Adrenal gland (tissue), 5 donors: ENCODE measurements around the gene LMF1.

ENCODE experiments used
- POLR2A ChIP-seq, 2 donors: fragments of 450-650 bp; IDR thresholded peaks; one replicate each; pipeline ENCODE4 v1.6.1; 2017; ENCODE audit warnings: antibody characterized with exemption in 2 of 2, mild to moderate bottlenecking in 2 of 2, moderate library complexity in 1 of 2
- TF ChIP-seq, protein P1 (sequence below), 6 experiments: fragments of 450-650 bp in 4 of 6; fragments of 200-600 bp in 2 of 6; sonication (generic) in 1 of 6; IDR thresholded peaks; 1 replicate in 5 of 6; 2 replicates in 1 of 6; pipeline versions ENCODE4 v1.5.1 to v1.8.0; 2016 to 2021; ENCODE audit warnings: antibody characterized with exemption in 6 of 6, mild to moderate bottlenecking in 2 of 6, moderate library complexity in 1 of 6
- donor health status: DM: no; HTN: no; CAD: no.

DNA sequence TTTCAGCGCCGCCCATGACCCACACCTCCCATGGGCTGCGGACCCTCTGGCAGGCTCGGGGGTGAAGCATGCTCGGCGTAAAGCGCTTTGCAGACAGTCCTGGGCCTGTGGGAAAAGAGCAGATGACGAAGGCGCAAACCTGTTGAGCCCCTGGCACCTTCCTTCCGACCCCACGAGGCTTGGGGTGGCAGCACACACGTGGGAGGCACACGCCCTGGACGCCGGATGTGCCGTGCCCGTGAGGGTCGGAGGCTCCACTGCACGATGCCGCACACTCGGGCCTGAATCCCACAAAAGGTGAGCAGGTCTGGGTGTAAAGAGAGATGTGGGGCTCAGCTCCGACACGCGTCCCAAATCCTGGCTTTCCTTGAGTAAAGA lies 71.1 kb downstream of the LMF1 start:
- TF ChIP-seq, protein P1, sequence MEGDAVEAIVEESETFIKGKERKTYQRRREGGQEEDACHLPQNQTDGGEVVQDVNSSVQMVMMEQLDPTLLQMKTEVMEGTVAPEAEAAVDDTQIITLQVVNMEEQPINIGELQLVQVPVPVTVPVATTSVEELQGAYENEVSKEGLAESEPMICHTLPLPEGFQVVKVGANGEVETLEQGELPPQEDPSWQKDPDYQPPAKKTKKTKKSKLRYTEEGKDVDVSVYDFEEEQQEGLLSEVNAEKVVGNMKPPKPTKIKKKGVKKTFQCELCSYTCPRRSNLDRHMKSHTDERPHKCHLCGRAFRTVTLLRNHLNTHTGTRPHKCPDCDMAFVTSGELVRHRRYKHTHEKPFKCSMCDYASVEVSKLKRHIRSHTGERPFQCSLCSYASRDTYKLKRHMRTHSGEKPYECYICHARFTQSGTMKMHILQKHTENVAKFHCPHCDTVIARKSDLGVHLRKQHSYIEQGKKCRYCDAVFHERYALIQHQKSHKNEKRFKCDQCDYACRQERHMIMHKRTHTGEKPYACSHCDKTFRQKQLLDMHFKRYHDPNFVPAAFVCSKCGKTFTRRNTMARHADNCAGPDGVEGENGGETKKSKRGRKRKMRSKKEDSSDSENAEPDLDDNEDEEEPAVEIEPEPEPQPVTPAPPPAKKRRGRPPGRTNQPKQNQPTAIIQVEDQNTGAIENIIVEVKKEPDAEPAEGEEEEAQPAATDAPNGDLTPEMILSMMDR (IDR thresholded peaks at IDR 0.05), result no peak
- no peak for TF ChIP-seq POLR2A (IDR thresholded peaks at IDR 0.05)
